Naive thymus-derived CD4-positive, alpha-beta T cell (primary cell): ENCODE measurements around the gene DPP6. TPM values are rescaled to one million over a fixed set of nuclear protein-coding genes. Genes with fewer than 3 reads are reported as not detected.

ENCODE experiments used
- ATAC-seq: fragments of 150-1000 bp; cut with Tn5 transposase; 2 replicates; pipeline ENCODE4 v1.10.0; 2021; ENCODE audit warnings: mild to moderate bottlenecking, moderate library complexity
- CTCF ChIA-PET: fragments of 350-600 bp; sonication (Branson Sonifier 250); formaldehyde crosslinking; loops from one replicate; lab custom pipeline; 2021; ENCODE audit warnings: antibody characterized with exemption; lab: Charles Lee
- POLR2A ChIA-PET: fragments of 350-600 bp; sonication (Branson Sonifier 250); formaldehyde crosslinking; loops from one replicate; lab custom pipeline; 2021; ENCODE audit warnings: antibody characterized with exemption, inconsistent platforms; lab: Charles Lee
- DNase-seq, 9 donors: peaks; one replicate each; pipeline versions ENCODE4 v3.0.0 to v3.0.0-alpha.2; 2020 to 2022; ENCODE audit warnings: mixed read lengths in 1 of 9
- H3K27ac ChIP-seq: one replicate; pipeline ENCODE4 v1.7.0; 2013; ENCODE audit warnings: mild to moderate bottlenecking, low read depth, low read length, moderate library complexity
- H3K27me3 ChIP-seq, 2 donors: one replicate each; pipeline ENCODE4 v1.7.0; 2013; ENCODE audit warnings: low read length in 2 of 2, mild to moderate bottlenecking in 2 of 2, moderate library complexity in 2 of 2; ENCODE audit not compliant: control insufficient read depth in 2 of 2, insufficient read depth in 2 of 2
- H3K36me3 ChIP-seq, 3 experiments: 1 replicate in 2 of 3; 2 replicates in 1 of 3; pipeline ENCODE4 v1.7.0; 2013; ENCODE audit warnings: low read length in 3 of 3, mild to moderate bottlenecking in 3 of 3, moderate library complexity in 1 of 3; ENCODE audit not compliant: insufficient read depth in 3 of 3, control insufficient read depth in 2 of 3
- H3K4me1 ChIP-seq, 2 donors: one replicate each; pipeline ENCODE4 v1.7.0; 2013; ENCODE audit warnings: low read length in 2 of 2, mild to moderate bottlenecking in 2 of 2, moderate library complexity in 1 of 2; ENCODE audit not compliant: control insufficient read depth in 2 of 2, insufficient read depth in 2 of 2
- H3K4me3 ChIP-seq: 2 replicates; pipeline ENCODE4 v1.7.0; 2013; ENCODE audit warnings: mild to moderate bottlenecking, low read length
- H3K9me3 ChIP-seq, 3 experiments: 1 replicate in 2 of 3; 2 replicates in 1 of 3; pipeline ENCODE4 v1.7.0; 2013; ENCODE audit warnings: low read length in 3 of 3; ENCODE audit not compliant: control insufficient read depth in 2 of 3
- H3K27ac Mint-ChIP-seq, 9 donors: one replicate each; pipeline ENCODE4 v1.8.0; 2020 to 2022; ENCODE audit warnings: mixed read lengths in 9 of 9, mild to moderate bottlenecking in 8 of 9, moderate library complexity in 5 of 9, inconsistent platforms in 2 of 9
- H3K27me3 Mint-ChIP-seq, 5 donors: one replicate each; pipeline ENCODE4 v1.8.0; 2021 to 2022; ENCODE audit warnings: mixed read lengths in 5 of 5, mild to moderate bottlenecking in 1 of 5
- H3K36me3 Mint-ChIP-seq, 5 donors: one replicate each; pipeline ENCODE4 v1.8.0; 2020 to 2022; ENCODE audit warnings: mixed read lengths in 5 of 5, mild to moderate bottlenecking in 3 of 5, inconsistent platforms in 1 of 5
- H3K4me1 Mint-ChIP-seq, 7 donors: one replicate each; pipeline ENCODE4 v1.8.0; 2020 to 2022; ENCODE audit warnings: mixed read lengths in 7 of 7, mild to moderate bottlenecking in 3 of 7, inconsistent platforms in 1 of 7
- H3K4me3 Mint-ChIP-seq, 10 donors: one replicate each; pipeline ENCODE4 v1.8.0; 2020 to 2022; ENCODE audit warnings: mild to moderate bottlenecking in 10 of 10, mixed read lengths in 10 of 10, moderate library complexity in 6 of 10, inconsistent platforms in 2 of 10
- H3K9me3 Mint-ChIP-seq, 11 donors: one replicate each; pipeline ENCODE4 v1.8.0; 2020 to 2022; ENCODE audit warnings: mixed read lengths in 11 of 11, mild to moderate bottlenecking in 4 of 11, inconsistent platforms in 1 of 11, moderate library complexity in 1 of 11
- intact Hi-C, 2 donors: fragments of 100-400 bp; cut with micrococcal nuclease; formaldehyde crosslinking; loops; one replicate each; pipeline ENCODE4 v1.15.1; 2023
- polyA plus RNA-seq, 2 donors: library from polyadenylated mRNA; unstranded; fragments of 300-500 nt; fragmentation: Illumina TruSeq; gene quantifications; one replicate each; pipeline ENCODE4 v1.2.3, GENCODE V29; 2021
- total RNA-seq, 6 experiments: library from RNA in 5 of 6; stranded (reverse) in 5 of 6; gene quantifications; 1 replicate in 5 of 6; 2 replicates in 1 of 6; pipeline ENCODE4 v1.2.3 and lab custom pipeline; 2021 to 2026

DPP6 gene
- total and polyA plus RNA-seq, 7 experiments from 2014 or later, result not detected

DNA sequence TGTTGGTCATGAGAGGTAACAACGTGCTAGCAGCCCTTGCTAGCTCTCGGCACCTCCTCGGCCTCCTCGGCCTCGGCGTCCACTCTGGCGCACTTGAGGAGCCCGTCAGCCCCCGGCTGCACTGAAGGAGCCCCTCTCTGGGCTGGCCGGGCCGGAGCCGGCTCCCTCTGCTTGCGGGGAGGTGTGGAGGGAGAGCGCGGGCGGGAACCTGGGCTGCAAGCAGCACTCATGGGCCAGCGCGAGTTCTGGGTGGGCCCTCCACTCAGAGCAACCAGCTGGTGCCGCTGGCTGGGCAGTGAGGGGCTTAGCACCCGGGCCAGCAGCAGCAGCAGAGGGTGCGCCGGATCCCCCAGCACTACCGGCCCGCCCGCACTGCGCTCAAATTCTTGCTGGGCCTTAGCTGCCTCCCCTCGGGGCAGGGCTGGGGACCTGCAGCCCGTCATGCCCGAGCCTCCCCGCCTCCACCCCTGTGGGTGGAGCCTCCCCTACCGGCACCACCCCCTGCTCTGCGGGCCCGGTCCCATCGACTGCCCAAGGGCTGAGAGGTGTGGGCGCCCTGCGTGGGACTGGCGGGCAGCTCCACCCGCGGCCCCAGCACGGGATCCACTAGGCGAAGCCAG is 854.6 kb downstream of the DPP6 start:
- Histone ChIP-seq H3K4me1 (no peaks in the 10 kb centered on the region), H3K4me3 (no peak overlapping the region), H3K36me3 (no peaks in the 10 kb centered on the region), H3K27me3 (no peaks in the 10 kb centered on the region), H3K9me3 (no peaks in the 10 kb centered on the region), H3K27ac (no peak overlapping the region)
- ChIA-PET CTCF (no interaction called here), POLR2A (no interaction called here)
- H3K9me3 Mint-ChIP-seq, result peaks cover 0 to 9% (median 4%) of the 10 kb centered on the region in 11 donors
- H3K27me3 Mint-ChIP-seq, result peaks cover 0 to 18% (median 10%) of the 10 kb centered on the region in 5 donors
- H3K27ac Mint-ChIP-seq, result no peak overlapping the region
- H3K36me3 Mint-ChIP-seq, result peaks cover 0 to 5% (median 0%) of the 10 kb centered on the region in 5 donors
- H3K4me3 Mint-ChIP-seq, result no peak overlapping the region
- peaks cover 0 to 4% (median 0%) of the 10 kb centered on the region in 7 donors for H3K4me1 Mint-ChIP-seq
- intact Hi-C loops, result no loop called here
- ATAC-seq, result no peak
- no peak for DNase-seq

DNA sequence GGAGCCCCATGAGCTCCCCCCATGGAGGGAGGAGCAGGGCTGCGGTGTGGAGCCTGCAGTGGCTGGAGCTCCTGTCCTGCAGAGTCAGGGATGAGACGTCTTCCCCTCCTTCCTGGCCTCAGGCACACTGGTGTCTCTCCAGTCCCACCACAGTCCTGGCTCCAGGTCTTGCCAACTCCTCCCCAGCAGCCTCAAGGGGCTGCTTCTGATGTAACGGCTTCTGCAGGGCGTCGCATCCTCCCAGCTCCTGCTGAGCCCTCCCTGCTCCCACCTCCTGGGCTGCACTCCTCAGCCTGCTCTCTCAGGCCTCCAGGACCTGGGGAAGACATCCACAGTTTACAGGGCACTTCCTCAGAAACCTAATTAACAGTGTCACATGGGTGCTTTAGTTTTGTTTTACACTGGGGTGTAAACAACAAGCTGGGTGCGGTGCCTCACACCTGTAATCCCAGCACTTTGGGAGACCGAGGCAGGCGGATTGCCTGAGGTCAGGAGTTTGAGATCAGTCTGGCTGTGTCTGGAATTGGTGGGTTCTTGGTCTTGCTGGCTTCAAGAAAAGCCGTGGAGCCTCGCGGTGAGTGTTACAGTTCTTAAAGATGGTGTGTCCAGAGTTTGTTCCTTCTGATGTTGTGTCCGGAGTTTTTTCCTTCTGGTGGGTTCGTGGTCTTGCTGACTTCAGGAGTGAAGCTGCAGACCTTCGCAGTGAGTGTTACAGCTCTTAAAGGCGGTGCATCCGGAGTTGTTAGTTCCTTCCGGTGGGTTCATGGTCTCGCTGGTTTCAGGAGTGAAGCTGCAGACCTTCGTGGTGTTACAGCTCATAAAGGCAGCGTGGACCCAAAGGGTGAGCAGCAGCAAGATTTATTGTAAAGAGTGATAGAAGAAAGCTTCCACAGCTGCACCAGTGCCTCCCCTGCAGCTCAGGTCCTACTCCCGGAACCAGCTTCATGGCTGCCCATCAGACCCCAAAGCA is 855.7 kb downstream of the DPP6 start:
- no peak for ATAC-seq
- H3K4me1 Mint-ChIP-seq, result peaks cover 0 to 4% (median 0%) of the 10 kb centered on the region in 7 donors
- Histone ChIP-seq H3K36me3 (no peaks in the 10 kb centered on the region), H3K4me3 (no peak overlapping the region), H3K27me3 (no peaks in the 10 kb centered on the region), H3K4me1 (no peaks in the 10 kb centered on the region), H3K27ac (no peak overlapping the region), H3K9me3 (no peaks in the 10 kb centered on the region)
- H3K9me3 Mint-ChIP-seq, result peaks cover 0 to 9% (median 4%) of the 10 kb centered on the region in 11 donors
- intact Hi-C loops, result no loop called here
- DNase-seq, result no peak
- H3K27me3 Mint-ChIP-seq, result peaks cover 0 to 18% (median 10%) of the 10 kb centered on the region in 5 donors
- POLR2A ChIA-PET, result no interaction called here
- H3K27ac Mint-ChIP-seq, result peak overlapping the region in 4 of 9 donors; percentile 24 to 87 (median 42)
- peak overlapping the region in 5 of 10 donors; percentile 5 to 58 (median 28) for H3K4me3 Mint-ChIP-seq
- CTCF ChIA-PET, result no interaction called here
- H3K36me3 Mint-ChIP-seq, result peaks cover 0 to 5% (median 0%) of the 10 kb centered on the region in 5 donors

DNA sequence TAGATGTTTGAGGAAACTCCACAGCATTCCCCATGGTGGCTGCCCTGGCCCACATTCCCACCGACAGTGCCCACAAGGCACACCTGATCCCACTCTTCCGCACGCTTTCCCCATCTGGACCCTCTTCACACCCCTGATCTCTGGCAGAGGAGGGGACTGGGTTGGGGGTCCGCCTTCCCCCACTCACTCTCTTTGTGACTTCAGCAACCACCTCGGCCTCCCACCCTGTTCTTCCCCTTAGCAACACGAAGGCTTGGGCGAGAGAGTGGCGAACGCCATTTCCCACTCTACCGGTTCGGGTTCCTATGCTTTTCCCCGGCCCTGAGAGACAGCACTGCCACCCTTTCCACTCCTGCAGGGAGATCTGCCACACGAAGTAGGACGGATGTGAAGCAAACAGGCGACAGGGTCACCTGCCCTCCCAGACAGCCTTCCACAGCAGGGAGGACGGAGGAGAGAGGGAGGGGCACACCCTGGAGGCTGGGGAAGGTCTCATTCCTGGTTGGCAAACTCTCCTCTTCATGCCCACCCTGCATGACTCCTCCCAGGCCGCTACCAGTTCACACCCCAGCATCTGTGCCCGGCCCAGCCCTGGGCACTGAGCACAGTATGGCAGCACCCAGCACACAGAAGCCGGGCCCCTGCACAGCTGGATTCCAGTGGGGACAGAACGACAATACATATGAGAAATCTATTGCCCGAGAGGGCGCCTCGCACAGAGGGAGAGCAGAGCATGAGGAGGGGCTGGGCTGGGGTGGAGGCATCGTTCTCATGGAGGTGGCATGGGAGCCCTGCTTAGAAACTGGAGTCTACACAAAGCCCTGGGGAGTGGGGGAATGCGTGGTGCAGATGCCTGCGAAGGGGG is 857.3 kb downstream of the DPP6 start:
- Mint-ChIP-seq H3K27ac (no peak overlapping the region), H3K9me3 (peaks cover 0 to 9% (median 4%) of the 10 kb centered on the region in 11 donors), H3K4me3 (no peak overlapping the region), H3K27me3 (peaks cover 4 to 23% (median 14%) of the 10 kb centered on the region in 5 donors), H3K4me1 (peaks cover 2 to 8% (median 4%) of the 10 kb centered on the region in 7 donors), H3K36me3 (peaks cover 0 to 5% (median 0%) of the 10 kb centered on the region in 5 donors)
- ChIA-PET CTCF (no interaction called here), POLR2A (no interaction called here)
- ATAC-seq (no peak), DNase-seq (no peak)
- H3K9me3 ChIP-seq, result no peaks in the 10 kb centered on the region
- H3K4me3 ChIP-seq, result no peak overlapping the region
- H3K4me1 ChIP-seq, result no peaks in the 10 kb centered on the region
- intact Hi-C loops, result loop anchor here (5.0 kb wide), 2 partner anchors 388 to 828 kb away; partner anchors contain the start of gene INSIG1 (in 1 of the 2)
- no peaks in the 10 kb centered on the region for H3K27me3 ChIP-seq
- no peak overlapping the region for H3K27ac ChIP-seq
- H3K36me3 ChIP-seq, result no peaks in the 10 kb centered on the region

DNA sequence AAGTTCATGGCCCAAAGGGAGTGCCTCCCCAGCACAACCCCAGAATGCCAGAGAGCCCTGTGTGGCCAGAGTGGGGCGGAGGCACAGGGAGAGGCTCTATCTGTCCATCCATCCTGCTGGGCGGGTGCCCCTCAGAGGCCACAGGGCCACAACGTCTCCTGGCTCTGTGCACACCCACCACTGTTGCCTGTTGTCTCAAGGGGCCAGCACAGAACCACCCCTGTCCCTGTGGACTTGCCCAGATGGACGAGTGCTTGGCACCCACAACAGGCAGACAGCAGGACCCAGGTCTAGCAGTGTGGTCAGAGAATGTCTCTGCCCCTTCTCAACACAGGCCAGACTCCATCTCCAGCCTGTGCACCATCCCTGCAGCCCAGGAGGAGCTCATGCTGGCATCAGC is 857.9 kb downstream of the DPP6 start:
- Histone ChIP-seq H3K36me3 (no peaks in the 10 kb centered on the region), H3K27ac (no peak overlapping the region), H3K27me3 (no peaks in the 10 kb centered on the region), H3K4me3 (no peak overlapping the region), H3K9me3 (no peaks in the 10 kb centered on the region), H3K4me1 (no peaks in the 10 kb centered on the region)
- intact Hi-C loops, result loop anchor here (5.0 kb wide), 2 partner anchors 387 to 827 kb away; partner anchors contain the start of gene INSIG1 (in 1 of the 2)
- Mint-ChIP-seq H3K4me1 (peaks cover 3 to 8% (median 4%) of the 10 kb centered on the region in 7 donors), H3K36me3 (peaks cover 0 to 5% (median 0%) of the 10 kb centered on the region in 5 donors), H3K4me3 (no peak overlapping the region), H3K9me3 (peaks cover 0 to 9% (median 4%) of the 10 kb centered on the region in 11 donors), H3K27me3 (peaks cover 4 to 27% (median 14%) of the 10 kb centered on the region in 5 donors), H3K27ac (no peak overlapping the region)
- CTCF ChIA-PET, result no interaction called here
- POLR2A ChIA-PET, result no interaction called here
- no peak for DNase-seq
- no peak for ATAC-seq

DNA sequence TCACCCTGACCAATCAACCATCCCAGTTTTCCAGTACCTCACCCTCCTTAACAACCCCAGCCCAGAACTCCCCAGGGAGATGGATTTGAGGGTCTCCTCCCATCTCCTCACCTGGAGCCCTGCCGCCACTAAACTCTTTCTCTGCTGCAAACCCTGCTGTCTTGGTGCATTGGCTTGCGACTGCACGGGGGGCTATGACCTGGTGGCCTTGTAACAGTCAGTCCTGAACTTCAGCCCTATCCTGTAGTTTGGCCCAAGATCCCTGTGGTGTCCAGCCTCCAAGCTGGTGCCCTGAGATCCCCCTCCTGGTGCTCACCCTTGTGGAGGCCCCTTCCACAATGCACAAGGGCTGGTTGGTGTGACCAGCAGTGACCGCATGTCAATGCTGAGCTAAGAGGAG is 858.8 kb downstream of the DPP6 start:
- DNase-seq, result no peak
- CTCF ChIA-PET, result interaction anchor here (0.7 to 4.0 kb wide), 3 partner anchors 13 to 22 kb away, joined by 3 to 20 read pairs (median 5); no protein-coding TSS in a partner anchor

More for the DNA sequence above, 858.8 kb downstream of the DPP6 start:
- peaks cover 0 to 5% (median 0%) of the 10 kb centered on the region in 5 donors for H3K36me3 Mint-ChIP-seq
- ATAC-seq, result no peak
- no peak overlapping the region for H3K27ac Mint-ChIP-seq
- no peak overlapping the region for H3K4me3 Mint-ChIP-seq
- H3K27ac ChIP-seq, result no peak overlapping the region
- H3K36me3 ChIP-seq, result no peaks in the 10 kb centered on the region
- H3K4me1 Mint-ChIP-seq, result peaks cover 3 to 8% (median 5%) of the 10 kb centered on the region in 7 donors
- no peak overlapping the region for H3K4me3 ChIP-seq
- H3K27me3 Mint-ChIP-seq, result peaks cover 4 to 25% (median 14%) of the 10 kb centered on the region in 5 donors
- intact Hi-C loops, result loop anchor here (5.0 kb wide), 2 partner anchors 386 to 826 kb away; partner anchors contain the start of gene INSIG1 (in 1 of the 2)
- H3K9me3 Mint-ChIP-seq, result peaks cover 0 to 9% (median 4%) of the 10 kb centered on the region in 11 donors
- POLR2A ChIA-PET, result no interaction called here
- no peaks in the 10 kb centered on the region for H3K9me3 ChIP-seq
- no peaks in the 10 kb centered on the region for H3K27me3 ChIP-seq
- H3K4me1 ChIP-seq, result no peaks in the 10 kb centered on the region
